ENCODE measurements around the gene POLA1.

POLA1 gene

DNA sequence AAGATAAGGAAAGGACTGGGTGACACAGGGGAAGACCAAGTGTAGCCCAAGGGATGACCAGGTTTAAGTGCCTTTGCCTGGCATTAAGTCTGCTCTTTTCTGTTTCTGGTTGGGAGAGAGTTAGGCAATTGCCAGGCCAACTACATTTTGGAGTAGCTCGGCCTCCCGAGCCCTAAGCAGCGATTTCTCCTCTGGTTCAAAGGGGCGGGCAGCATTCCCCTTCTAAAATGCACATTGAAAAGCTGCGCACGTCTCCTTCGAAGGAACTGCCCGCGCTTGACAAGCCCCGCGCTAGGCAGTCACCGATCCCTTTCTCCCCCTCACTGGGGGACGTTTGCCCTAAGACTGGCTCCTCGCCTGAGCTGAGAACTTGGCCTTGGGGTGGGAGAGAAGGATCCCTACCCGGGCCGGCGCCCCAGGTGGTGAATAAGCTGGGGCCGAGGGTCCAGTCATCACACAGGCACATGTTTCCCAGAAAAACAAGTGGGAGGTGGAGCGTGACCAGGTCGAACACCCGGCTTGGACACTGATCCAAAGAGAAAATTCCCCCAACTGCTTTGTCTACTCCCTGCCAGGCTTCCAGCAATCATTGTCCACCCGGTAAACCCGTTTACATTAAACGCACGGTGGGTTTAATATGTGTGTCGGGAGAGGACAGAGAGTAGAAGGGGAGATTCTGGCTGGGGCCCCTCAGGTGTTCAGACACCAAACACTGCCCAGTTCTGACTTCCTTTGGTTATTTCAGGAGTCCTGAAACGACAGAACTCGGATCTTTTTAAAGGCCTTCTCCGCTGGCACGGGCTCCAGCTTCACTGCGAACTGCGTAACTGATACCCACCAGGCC lies 318.1 kb downstream of the POLA1 start:
- no peak for DNase-seq

DNA sequence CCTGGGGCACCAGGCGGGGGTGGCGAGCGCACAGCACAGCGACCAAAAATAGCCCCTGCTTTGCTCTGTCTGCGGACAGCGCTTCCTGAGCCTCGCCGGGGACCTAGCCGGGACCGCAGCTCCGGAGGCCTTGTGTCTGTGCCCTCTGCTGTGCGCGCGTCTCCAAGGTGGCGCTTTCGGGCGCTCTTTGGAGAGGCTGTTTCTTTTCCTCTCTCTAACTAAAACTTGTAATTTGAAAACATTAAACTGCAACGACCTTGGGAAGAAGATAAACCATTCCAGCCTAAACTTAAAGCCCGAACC lies 318.7 kb downstream of the POLA1 start:
- no peak for DNase-seq

DNA sequence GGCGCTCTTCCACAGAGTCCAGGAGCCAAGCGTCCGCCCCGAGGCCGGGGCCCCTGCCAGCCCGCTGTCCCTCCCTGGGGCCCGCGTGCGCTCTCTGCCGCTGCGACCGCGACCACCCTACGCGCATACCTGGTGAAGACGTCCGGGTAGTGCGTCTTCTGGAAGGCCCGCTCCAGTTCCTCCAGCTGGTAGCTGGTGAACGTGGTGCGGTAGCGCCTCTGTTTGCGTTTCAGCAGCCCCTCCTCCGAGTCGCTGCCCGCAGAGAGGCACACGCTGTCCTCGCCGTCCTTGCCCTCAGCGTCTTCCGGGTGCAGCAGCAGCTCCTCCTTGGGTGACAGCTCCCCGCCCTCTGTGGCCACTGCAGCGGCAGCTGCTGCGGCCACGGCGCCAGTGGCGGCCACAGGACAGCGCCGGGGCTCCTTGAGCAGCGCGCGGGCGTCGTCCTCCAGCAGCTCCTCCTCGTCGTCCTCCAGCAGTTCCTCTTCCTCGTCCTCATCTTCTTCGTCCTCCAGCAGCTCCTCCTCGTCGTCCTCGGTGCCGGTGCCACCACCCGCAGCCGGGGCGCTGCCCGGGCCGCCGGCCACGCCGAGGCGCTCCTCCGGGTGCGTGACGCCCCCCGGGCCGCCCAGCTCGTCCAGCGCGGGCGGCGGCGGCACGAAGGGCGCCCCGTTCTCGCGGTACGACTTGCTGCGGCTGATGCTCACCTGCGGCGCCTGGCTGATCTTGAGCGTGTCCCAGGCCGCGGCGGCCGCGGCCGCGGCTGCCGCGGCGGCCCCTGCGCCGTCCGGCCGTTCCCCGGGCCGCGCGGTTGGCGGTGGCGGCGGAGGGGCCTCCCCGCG lies 319.3 kb downstream of the POLA1 start:
- DNase-seq = peak; percentile 19 to 52 (median 26)

DNA sequence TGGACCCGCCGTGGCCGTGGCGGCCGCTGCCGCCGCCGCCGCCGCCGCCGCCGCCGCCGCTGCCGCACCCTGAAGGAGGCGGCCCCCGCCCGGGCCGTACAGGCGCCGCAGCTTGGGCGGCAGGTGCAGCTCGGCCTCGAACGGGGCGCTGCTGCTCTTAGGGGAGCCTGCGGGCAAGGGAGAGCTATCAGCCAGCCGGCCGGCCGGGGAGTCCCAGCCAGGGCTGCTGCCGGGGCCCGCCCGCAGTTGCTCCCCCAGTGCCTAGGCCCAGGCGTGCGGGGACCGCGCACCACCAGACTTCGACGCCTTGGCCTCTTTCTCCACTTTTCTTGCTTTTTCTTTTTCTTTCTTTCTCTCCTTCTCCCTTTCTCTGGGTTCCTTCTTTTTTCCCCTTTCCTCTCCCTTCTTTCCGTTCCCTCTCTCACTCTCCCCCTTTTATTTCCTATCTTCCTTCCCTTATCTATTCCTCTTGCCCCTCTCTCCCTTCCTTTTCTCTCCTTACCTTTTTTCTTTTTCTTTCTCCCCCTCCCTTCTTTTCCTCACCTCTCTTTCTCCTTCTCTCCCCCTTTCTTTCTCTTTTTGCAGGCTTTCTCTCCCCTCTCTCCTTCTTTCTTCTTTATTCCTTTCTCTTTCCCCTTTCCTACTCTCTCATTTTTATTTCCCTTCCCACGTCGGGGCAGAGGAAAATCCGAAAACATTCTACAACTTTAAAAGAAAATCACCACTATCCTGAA lies 320.1 kb downstream of the POLA1 start:
- DNase-seq = no peak

DNA sequence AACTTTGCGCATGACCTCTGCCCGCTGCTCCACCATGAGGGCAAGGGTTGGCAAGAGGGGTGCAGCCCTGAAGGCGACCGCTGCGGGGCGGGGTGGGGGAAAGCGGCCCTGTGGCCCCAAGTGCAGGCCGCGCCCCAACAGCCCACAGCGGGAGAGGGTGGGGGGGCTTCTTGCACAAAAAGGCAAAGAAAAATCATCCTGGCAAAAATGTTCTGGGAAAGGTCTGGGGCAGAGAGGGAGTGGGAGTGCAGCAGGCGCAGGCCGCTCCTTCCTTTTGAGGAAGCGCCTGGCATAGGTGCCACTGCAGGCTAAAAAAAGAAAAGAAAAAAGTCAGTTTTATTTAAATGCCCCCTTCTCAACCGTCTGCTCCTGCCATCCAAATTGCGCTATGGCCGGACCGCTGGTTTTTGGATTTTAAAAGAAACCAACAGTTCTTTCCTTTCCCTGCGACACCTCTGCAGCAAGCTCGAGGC lies 320.7 kb downstream of the POLA1 start:
- no peak for DNase-seq

DNA sequence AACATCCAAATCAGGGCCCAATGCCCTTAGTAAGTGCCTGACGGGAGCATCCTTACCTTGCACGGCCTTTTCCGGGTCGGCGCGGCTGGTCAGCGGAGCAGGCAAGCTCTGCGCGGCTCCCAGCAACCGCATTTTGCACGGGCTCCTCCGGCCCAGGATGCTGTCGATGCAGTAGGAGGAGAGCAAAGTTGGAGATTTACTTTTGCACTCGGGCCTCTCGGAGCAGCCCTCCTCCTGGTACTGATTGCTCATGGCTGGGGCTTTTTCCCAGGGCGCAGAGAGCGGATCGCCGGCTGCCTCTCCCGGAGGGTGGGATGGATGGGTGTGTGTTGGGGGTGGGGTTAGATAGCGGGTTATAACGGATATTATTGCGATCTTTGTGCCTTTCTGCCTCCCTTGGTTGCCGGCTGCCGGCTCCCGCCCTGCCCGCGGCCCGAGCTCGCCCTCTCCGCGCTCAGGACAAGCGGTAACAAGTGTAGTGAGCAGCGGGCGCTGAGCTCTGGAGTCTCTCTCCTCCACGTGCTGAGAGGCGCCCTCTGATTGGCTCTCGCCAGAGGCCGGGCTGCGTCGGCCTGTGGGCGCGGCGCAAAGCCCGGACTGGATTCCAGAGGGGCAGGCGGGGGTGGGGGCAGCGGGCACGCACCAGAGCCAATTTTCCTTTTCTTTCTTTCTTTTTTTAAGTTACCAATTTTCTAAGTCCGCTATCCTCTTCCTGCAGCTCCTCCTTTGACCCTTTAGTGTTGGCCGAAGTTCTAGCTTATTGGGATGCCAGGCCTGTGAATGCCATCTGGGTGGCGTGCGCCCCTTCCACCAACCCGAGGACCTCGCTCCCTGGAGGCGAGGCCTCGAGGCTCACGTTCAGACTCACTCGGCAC lies 322.0 kb downstream of the POLA1 start, which contains the start of gene ARX:
ARX (minus strand) TSS at position 480 of the 875 bp plus-strand sequence; CDS start at position 252, 228 bp downstream.
- peak; percentile 47 to 73 (median 54) for DNase-seq

DNA sequence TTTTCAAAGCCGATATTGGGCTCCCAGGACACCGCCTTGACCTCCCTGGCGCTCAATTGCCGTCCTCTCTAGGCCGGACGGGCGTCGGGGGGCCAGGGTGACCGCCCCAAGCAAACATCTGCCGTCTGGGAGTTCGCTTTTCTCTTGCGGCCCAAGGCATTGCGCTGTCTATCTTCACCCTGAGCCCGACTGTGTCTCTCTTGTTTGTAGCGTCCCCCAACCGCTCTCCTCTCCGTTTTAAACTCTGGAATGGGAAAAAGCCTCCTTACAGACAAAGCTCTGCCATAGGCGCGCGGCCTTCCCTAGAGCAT lies 322.6 kb downstream of the POLA1 start:
- DNase-seq = no peak

DNA sequence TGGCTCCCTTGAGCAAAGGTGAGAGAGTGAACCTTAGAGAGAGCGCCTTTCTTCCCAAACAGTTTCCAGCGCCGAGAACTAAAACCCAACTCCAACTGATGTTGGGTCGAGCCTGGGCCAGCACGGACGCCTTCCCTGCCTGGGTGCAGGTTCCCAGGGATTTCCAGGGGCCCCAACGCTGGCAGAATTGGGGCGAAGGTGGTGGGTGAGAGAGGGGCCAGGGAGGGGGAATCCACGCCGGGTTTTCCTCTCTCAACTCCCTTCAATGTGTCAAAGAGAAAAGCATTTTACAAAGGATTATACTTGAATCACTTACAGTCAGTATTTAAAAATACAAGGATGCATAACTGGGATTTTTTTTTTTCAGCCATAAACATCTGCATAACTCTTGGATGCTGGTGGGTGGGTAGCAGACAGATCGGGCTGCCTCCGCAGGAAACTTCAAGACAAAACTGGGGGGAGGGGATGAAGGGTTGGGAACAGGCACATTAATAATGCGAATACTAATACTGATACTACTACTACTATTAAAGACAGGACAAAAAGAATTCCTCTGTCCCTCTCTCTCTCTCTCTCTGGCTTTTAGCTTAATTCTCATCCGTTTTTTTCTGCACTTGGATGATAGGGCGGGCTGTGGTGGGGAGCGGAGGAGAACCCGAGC lies 323.4 kb downstream of the POLA1 start:
- no peak for DNase-seq

DNA sequence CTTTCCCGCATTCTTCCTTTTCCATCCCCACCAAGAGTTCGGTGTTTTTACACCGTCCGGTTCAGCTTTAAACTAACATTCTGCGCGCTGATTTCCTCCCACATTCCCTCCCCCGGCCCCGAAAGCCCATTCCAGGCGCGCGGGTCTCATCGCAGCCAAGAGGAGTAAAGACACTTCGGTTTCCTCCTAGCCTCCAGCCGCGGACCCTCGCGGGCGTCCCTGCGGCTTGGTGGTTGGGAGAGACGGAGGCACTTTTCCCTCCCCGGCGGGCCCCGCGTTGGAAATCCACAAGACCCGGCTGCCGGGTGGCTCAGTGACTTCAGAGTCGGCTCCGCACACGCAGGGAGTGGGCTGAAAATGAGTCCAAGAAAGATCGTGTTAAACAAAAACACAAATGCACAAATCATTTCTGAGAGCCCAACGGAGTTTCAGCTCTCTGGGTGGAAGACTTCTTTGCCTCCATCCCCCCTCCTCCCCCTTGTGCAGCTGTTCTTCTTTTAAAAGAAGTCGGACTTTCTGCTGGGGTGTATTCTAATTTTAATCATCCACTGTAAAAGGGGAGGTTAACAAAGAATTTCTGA lies 324.0 kb downstream of the POLA1 start:
- no peak for DNase-seq

DNA sequence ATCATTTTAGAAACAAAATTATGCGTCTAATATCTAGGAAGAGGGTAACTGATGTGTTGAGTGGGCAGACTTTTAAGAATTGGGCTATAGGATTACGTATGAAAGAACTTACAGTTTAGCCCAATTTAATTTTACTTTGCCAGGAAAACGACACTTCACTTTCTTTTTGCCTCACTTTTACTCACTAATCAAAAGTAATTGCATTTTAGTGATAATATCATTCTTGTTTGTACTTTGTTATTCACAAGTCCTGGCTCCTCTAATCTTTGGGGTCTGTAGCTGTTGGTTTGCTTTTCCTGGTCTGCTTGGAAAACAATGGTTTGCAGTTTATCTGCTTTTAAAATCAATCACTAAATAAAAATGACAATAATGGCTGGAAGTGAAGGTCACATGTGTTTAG lies 325.0 kb downstream of the POLA1 start:
- DNase-seq = no peak

DNA sequence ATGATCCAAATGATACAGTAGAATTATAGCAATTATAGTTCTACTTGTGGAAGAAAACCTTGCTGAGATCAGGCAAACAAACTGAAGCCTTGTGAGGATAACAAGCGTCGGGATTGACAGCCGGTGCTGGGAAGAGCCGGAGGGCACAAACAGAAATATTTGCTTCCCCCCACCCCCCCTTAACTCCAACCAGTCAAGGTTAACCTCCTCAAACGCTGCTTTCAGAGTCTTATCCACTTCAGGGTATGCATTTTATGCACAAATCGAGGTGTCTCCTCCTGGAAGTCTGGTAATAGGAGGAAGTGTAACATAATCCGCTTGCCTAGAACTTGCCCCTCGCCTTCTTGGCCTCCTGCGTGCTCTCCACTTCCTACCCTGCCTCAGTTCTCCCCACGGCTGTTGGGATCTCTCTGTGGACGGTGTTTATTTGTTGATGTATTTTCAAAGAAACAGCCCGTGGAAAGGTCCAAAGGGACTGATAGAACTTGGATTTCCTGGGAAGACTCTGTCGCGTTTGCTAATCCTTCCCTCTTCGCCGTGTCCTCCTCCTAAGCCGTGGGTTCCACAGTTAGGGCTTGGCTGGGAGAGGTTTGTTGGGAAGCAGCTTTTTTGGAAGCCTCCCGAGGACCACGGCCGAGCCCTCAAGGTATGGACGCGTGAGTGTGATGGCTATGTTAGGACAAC lies 326.1 kb downstream of the POLA1 start:
- DNase-seq = no peak

DNA sequence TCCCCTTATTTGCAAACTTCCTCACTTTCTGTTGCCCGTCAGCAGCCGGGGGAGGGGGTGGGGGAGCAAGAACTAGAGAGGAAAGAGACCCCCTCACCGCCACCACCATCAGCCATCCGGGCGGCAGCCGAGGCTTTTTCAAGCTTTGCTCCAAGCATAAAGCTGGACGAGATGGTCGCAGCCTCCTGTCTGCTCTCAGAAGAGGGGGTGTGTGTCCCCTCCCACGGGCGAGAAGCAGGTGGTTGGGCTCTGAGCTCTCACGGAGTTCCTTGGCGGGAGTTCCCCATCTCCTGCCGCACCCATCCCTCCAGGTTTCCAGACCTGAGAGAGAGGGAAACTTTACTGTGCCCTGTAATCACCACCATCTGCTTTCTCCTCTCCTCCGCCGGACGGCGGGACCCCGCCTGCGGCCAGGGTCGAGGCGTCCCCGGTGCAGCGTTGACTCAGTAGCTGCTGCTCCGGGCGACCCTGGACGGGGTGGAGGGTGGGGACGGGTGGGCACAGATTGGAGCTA lies 326.7 kb downstream of the POLA1 start:
- DNase-seq = no peak

DNA sequence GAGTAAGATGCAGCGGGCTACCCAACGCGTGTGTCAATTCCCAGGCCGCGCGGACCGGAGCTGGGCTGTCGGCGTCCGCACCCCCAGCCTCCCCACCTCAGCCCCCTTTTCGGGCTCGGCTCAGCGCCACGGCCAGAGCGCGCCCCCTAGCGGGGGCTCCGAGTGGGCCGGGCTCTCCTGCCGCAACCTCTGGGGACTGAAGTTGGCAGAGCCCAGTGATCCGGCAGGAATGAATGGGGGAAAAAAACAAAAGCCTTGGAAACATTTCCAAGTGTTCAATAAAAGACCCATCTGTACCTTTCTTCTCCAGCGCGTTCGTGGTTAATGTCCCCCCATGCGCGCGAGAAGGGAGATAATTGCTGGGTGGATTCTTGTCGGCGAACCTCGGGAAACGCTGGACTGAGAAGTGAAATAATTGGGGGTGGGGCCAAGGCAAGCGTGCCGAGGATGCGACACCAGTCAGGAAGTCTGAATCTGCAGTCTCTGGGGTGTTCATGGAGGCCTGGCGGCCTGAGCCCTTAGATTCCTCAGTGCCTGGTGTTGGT lies 327.3 kb downstream of the POLA1 start:
- peak; percentile 28 to 60 (median 33) for DNase-seq

DNA sequence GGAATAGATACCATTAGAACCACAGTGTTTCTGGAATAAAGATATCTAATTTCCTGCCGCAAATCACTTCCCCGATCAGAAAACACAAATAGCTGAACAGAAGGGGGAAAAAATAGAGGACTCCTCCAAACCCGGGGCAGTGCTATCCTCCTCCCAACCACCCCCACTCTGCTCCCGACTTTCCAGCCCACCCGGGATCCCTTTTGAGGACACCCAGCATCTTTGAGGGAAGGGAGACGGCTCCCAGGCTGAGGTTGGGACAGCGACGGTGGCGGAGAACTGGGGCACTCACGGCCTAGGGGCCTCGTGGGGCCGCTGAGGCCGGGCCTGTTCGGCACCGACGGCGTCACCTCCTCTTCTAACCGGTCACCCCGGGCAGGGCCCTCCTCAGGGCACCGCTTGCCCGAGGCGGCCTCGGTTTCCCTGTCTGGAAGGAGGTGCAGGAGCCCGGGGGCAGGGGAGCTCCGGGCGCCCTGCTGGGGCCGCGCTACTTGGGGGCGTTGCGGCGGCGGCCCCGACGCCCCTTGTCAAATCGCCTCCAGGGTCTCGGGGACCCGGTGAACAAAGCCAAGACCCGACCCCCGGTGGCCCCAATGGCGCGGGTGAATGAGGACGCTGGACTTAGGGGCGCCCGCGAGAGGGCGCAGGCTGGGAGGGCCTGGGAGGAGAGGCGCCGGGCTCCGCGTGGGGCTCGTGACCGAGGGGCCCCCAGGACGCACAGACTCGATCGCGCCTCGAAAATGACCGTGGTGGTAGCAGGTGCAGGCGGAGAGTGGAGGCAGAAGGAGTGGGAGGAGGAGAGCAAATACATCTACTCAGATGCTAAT lies 329.0 kb downstream of the POLA1 start:
- no peak for DNase-seq

DNA sequence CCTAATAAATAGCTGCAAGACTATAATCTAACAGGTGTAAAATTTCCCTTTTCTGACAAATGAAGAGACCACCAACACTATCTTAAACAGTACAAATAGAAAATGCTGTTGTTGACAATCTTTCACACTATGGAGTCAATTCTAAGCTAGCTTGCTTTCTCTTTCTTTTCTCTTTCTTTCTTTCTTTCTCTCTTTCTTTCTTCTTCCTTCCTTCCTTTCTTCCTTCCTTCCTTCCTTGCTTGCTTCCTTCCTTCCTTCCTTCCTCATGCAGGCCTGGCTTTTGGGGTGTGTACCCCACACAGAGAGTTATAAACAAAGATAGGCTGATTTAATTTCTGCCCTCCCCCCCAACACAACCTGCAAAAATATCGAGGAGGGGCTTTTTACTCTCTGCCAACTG lies 330.2 kb downstream of the POLA1 start:
- DNase-seq = no peak

DNA sequence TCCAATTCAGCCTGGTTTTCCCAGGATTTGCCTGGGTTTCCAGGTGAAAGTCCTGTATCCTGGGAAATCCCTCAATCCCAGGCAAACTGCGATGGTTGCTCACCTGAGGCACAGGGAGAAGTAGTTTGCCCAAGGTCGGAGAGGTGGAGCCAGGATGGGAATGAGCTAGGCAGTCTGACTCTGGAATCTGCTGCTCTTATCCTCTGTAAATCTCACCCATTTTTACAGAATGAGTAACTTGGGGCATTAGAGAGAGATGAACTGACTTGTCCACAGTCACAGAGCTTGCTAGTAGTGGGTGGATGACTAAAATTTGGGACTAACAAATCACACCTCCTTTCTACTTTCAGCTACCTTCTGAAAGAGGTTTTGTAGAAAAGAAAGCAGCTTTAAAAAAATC lies 331.9 kb downstream of the POLA1 start:
- no peak for DNase-seq

DNA sequence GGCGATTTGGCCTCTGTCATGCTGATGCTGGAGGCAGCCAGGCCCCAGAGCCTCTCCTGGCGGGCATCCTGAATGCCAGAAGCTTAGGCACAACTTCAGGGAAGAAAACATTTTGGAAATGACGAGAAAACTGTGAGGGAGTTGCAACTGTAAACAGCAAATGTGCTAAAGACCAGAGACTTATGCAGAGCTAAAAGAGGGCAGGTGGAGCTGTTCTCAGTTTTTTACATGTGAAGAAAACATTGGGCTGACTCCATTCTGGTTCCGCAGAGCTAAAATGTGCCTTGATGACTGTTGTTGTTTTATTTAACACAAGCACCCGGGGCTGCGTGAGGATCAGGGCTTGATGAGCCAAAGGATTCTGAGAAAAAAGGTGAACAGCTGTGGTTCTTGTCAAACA lies 332.9 kb downstream of the POLA1 start:
- DNase-seq = no peak

DNA sequence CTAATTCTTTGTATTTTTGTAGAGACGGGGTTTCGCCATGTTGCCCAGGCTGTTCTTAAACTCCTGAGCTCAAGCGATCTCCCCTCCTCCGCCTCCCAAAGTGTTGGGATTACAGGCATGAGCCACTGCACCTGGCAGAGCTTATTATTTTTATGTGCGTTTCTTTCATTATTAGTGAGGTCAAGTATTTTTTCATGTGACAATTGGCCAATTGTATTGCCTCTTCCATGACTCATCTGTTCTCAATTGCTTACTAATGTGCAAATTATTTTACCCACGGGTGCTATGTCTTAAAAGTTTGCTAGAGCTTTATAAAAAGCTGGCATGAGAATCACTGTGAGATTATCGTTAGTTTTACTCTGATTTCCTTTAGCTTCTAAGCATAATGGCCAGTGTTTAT lies 335.0 kb downstream of the POLA1 start:
- no peak for DNase-seq

DNA sequence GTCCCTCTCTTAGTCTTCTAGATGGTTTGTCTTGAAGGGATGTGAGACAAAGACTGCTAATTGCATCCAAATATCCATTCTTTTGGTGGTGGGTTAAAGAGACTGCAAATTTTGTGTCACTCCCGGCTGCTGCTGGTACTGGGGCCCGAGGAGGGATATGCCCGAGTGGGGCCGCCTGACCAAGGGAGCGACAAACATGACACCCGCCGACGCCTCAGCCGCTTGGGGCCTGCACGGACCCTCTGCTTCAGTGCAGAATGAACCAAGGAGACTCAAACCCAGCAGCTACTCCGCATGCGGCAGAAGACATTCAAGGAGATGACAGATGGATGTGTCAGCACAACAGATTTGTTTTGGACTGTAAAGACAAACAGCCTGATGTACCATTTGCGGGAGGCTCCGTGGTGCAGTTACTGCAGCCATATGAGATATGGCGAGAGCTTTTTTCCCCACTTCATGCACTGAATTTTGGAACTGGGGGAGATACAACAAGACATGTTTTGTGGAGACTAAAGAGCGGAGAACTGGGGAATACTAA lies 335.6 kb downstream of the POLA1 start:
- DNase-seq = no peak

Data from suppressor macrophage treated with lipopolysaccharide for 1 hour (primary cell).